ENCODE data around the gene WWOX. TPM values are rescaled to one million over a fixed set of nuclear protein-coding genes. Genes with fewer than 3 reads are reported as not detected.

The WWOX gene
- total and polyA plus RNA-seq, 2 donors (not counting 3 experiments of a cell fraction or from before 2014, with no cell fraction given), result 6.2 to 12.5 TPM

GRCh38 chr16:78694414-78694813 is 595.0 kb downstream of the WWOX start:
- Histone ChIP-seq H3K27ac (ENCODE audit: insufficient read depth, low read depth, low read length) (no peak overlapping the region), H2AFZ (ENCODE audit: low read depth, low read length) (no peak overlapping the region), H3K4me1 (ENCODE audit: control insufficient read depth, extremely low read depth, insufficient read depth, low read length) (no peaks in the 10 kb centered on the region), H3K9ac (replicated peaks; ENCODE audit: extremely low read depth, insufficient read depth, low read length) (no peak overlapping the region), H3K79me2 (ENCODE audit: control insufficient read depth, insufficient read depth, low read length) (no peaks in the 10 kb centered on the region), H3K36me3 (ENCODE audit: control insufficient read depth in 2 of 2, extremely low read depth in 1 of 2, insufficient read depth in 2 of 2, low read length in 2 of 2) (no peaks in the 10 kb centered on the region), H4K20me1 (replicated peaks; ENCODE audit: control insufficient read depth, extremely low read depth, insufficient read depth, low read length) (no peaks in the 10 kb centered on the region), H3K9me1 (replicated peaks; ENCODE audit: control insufficient read depth, extremely low read depth, insufficient read depth, low read length) (no peaks in the 10 kb centered on the region), H3K9me3 (replicated peaks; ENCODE audit: control insufficient read depth, insufficient read depth, low read length) (no peaks in the 10 kb centered on the region), H3K4me3 (replicated peaks in 1 of 3; ENCODE audit: insufficient read depth in 1 of 3, low read depth in 1 of 3, low read length in 3 of 3) (no peak overlapping the region), H3K4me2 (ENCODE audit: insufficient read depth, low read length) (no peak overlapping the region), H3K27me3 (ENCODE audit: control insufficient read depth in 2 of 2, insufficient read depth in 2 of 2, low read length in 2 of 2) (no peaks in the 10 kb centered on the region)
- TF ChIP-seq POLR2AphosphoS5 (IDR thresholded peaks at IDR 0.05; ENCODE audit: insufficient read depth, low read depth, low read length) (no peak), POLR2A (IDR thresholded peaks at IDR 0.05; ENCODE audit: low read depth, low read length) (no peak), FOS (IDR thresholded peaks at IDR 0.05; ENCODE audit: borderline replicate concordance, insufficient read depth, low read length) (no peak), EZH2 (IDR thresholded peaks at IDR 0.05; ENCODE audit: borderline replicate concordance, low read depth, low read length, severe bottlenecking) (no peak)
- intact Hi-C loops (cut with micrococcal nuclease), result no loop called here
- no peak for FAIRE-seq
- no TSS peak for BruUV-seq (replicated peaks)
- no peak for DNase-seq (ENCODE audit: low read depth, low spot score)
- ChIA-PET POLR2A (no interaction called here), CTCF (no interaction called here)
- dilution Hi-C loops (cut with MboI; ENCODE audit: extremely low pct_ligation_motif_present, low sequenced_read_pairs), result no loop called here

GRCh38 chr16:78695391-78695790 is 595.9 kb downstream of the WWOX start:
- Histone ChIP-seq H3K4me2 (ENCODE audit: insufficient read depth, low read length) (no peak overlapping the region), H3K27me3 (ENCODE audit: control insufficient read depth in 2 of 2, insufficient read depth in 2 of 2, low read length in 2 of 2) (no peaks in the 10 kb centered on the region), H3K36me3 (ENCODE audit: control insufficient read depth in 2 of 2, extremely low read depth in 1 of 2, insufficient read depth in 2 of 2, low read length in 2 of 2) (no peaks in the 10 kb centered on the region), H3K4me1 (ENCODE audit: control insufficient read depth, extremely low read depth, insufficient read depth, low read length) (no peaks in the 10 kb centered on the region), H4K20me1 (replicated peaks; ENCODE audit: control insufficient read depth, extremely low read depth, insufficient read depth, low read length) (no peaks in the 10 kb centered on the region), H3K9ac (replicated peaks; ENCODE audit: extremely low read depth, insufficient read depth, low read length) (no peak overlapping the region), H3K27ac (ENCODE audit: insufficient read depth, low read depth, low read length) (no peak overlapping the region), H3K79me2 (ENCODE audit: control insufficient read depth, insufficient read depth, low read length) (no peaks in the 10 kb centered on the region), H3K9me3 (replicated peaks; ENCODE audit: control insufficient read depth, insufficient read depth, low read length) (no peaks in the 10 kb centered on the region), H3K9me1 (replicated peaks; ENCODE audit: control insufficient read depth, extremely low read depth, insufficient read depth, low read length) (no peaks in the 10 kb centered on the region), H3K4me3 (replicated peaks in 1 of 3; ENCODE audit: insufficient read depth in 1 of 3, low read depth in 1 of 3, low read length in 3 of 3) (no peak overlapping the region), H2AFZ (ENCODE audit: low read depth, low read length) (no peak overlapping the region)
- CTCF ChIA-PET, result no interaction called here
- dilution Hi-C loops (cut with MboI; ENCODE audit: extremely low pct_ligation_motif_present, low sequenced_read_pairs) (no loop called here), intact Hi-C loops (cut with micrococcal nuclease) (no loop called here)
- no peak for DNase-seq (ENCODE audit: low read depth, low spot score)
- no TSS peak for BruUV-seq (replicated peaks)
- no peak for FAIRE-seq
- TF ChIP-seq EZH2 (IDR thresholded peaks at IDR 0.05; ENCODE audit: borderline replicate concordance, low read depth, low read length, severe bottlenecking) (no peak), MAX (IDR thresholded peaks at IDR 0.05; ENCODE audit: insufficient read depth, insufficient read length) (no peak), MYC (IDR thresholded peaks at IDR 0.05; ENCODE audit: low read depth, low read length) (no peak), POLR2A (IDR thresholded peaks at IDR 0.05; ENCODE audit: low read depth, low read length) (no peak), CTCF (IDR thresholded peaks at IDR 0.05; ENCODE audit: extremely low read depth in 1 of 2, insufficient read depth in 1 of 2, low read depth in 1 of 2, low read length in 2 of 2) (no peak), FOS (IDR thresholded peaks at IDR 0.05; ENCODE audit: borderline replicate concordance, insufficient read depth, low read length) (no peak), GATA2 (IDR thresholded peaks at IDR 0.05; ENCODE audit: insufficient read depth, insufficient read length, low read depth, low read length) (no peak), JUN (IDR thresholded peaks at IDR 0.05; ENCODE audit: borderline replicate concordance, insufficient read depth, insufficient read length, low read depth) (no peak), POLR2AphosphoS5 (IDR thresholded peaks at IDR 0.05; ENCODE audit: insufficient read depth, low read depth, low read length) (no peak)
- POLR2A ChIA-PET, result no interaction called here
